Activated T-cell treated with anti-CD3 and anti-CD28 coated beads for 24 hours (primary cell): ENCODE results near the gene TCHHL1.
"Not testable (repeated sequence)": the region's sequence is repeated elsewhere in the genome, so short reads cannot be mapped to it uniquely, and the experiment has no call there.

Experiments used
- DNase-seq: peaks from one replicate; pipeline ENCODE4 v3.0.0-alpha.2; 2020; ENCODE audit warnings: low read depth

TCHHL1 gene

DNA sequence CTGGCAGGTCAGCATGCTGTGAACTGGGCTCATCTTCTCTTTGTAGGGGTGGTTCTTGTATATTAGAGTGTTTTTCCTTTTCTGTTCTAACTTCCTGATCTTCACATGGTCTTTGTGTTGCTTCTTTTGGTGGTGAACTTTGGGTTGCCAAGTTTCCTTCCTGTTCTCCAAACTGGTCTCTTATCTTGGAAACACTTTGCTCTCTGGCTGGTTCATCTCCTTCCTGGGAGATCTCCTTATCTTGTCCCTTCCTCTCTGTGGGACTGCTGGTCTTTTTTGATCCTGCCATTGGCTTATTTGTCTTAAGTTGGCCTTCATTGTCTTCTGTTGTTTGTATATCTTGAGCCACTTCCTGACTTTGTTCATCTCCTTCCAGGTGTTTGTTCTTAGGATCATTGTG lies 2.1 kb downstream of the TCHHL1 start:
- DNase-seq: no peak

DNA sequence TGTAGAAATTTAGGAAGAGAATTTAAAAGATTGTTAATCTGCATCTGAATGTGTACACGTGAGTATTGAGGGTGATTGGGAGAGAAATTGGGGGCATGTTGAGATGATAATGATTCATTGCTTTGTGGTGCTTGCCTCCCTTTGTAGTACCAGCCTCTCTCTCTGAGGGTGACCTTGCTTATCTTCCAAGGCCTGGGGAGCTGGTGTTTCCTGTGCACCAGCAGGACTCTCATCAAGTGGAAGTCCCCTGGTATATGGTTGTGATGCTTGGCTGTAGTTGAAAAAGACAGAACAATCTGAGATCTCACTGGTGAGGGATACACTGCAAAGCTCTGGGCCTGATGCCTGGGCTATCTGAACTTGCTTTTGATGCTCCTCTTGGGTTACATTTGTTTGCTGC lies 4.0 kb downstream of the TCHHL1 start:
- DNase-seq: no peak

GRCh38 chr1:152081026-152081425 lies 7.8 kb downstream of the TCHHL1 start:
- not testable (repeated sequence) for DNase-seq

- DNase-seq: not testable (repeated sequence)
These were observed 8.4 kb downstream of the TCHHL1 start for GRCh38 chr1:152080494-152080893.

DNA sequence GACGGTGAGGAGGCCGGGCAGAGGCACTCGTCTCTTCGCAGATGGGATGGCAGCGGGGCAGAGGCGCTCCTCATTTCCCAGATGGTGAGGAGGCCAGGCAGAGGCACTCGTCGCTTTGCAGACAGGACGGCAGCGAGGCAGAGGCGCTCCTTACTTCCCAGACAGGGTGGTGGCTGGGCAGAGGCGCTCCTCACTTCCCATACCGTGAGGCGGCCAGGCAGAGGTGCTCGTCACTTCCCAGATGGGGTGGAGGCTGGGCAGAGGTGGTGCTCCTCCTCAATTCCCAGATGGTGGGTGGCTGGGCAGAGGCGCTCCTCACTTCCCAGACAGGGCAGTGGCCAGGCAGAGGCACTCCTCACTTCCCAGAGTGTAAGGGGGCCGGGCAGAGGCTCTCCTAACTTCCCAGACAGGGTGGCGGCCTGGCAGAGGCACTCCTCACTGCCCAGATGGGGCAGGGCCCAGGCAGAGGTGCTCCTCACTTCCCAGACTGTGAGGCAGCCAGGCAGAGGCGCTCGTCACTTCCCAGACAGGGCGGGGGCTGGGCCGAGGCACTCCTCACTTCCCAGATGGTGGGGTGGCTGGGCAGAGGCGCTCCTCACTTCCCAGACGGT lies 9.9 kb downstream of the TCHHL1 start:
- no peak for DNase-seq

DNA sequence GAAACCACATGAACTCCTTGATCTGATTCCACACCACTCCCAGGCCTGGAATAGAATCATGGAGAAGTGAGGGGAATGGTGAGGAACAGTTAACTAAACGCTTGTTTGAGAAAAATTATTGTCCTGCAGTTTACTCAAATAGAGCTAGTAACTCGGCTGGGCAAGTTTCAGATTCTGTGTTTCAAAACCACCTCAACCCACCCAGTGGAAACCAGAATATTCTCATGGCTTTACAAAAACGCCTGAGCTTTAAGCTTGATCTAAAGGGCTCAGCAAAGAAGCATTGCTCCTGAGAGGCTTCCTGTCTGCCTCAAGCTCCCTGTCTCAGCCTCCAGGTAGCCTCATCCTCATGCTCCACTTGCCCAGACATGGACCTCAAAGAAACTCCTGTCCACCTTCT lies 16.6 kb downstream of the TCHHL1 start:
- no peak for DNase-seq

DNA sequence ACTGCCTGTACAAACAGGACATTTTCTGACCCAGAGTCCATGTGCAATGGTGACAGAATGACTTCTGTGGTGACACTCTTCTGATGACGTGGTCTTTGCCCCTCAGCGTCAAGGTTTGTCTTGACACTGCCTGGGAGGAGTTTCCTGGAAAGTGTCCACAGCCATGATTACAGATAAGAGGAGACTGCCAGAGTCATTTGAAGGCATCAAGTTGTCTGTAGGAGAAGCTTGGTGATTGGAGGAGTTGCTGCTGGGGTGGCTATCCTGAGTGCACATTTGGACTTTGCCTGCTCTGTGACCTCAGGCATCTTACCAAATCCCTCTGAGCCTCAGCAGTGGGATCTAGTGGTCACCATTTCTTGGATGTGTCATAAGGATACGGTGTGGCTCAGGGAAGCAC lies 17.7 kb downstream of the TCHHL1 start:
- DNase-seq: no peak

DNA sequence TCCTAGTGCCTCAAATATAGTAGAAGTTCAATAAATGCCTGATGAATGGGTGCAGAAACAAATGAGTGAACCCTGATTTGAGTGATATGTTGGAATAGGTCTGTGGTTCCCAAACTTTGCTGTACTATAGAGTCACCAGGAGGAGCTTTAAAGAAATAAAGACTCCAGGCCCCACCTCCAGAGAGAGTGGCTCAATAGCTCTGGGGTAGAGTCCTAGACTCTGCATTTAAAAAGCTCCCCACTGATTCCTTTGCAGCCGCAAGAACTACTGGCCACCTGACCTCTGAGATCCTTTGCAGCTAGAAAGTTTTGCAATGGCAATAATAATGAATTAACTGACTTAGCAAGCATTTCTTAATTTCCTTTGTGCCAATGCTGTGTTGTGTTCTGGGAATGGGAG lies 20.9 kb downstream of the TCHHL1 start:
- no peak for DNase-seq

GRCh38 chr1:152067150-152067549 lies 21.7 kb downstream of the TCHHL1 start:
- no peak for DNase-seq

DNA sequence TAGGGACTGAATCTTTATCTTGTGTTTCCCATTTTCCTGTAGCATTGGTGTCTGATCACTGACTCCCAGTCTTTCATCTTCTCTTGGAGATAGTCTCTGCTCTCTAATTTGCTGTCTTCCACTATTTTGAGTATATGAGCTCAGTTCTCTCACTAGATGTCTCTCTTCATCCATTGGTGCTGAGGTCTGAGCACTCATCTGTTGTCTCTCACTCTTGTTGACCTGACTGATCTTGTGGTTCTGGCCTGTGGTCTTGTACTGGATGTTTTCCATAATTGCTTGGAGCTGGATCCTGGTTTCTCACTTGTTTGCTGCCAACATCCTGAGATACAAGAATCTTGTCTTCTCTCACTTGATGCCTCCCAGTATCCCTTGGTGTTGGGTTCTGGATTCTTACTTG lies 26.9 kb downstream of the TCHHL1 start:
- DNase-seq: no peak

- DNase-seq: no peak
These were observed 35.5 kb downstream of the TCHHL1 start for GRCh38 chr1:152053375-152053774.

DNA sequence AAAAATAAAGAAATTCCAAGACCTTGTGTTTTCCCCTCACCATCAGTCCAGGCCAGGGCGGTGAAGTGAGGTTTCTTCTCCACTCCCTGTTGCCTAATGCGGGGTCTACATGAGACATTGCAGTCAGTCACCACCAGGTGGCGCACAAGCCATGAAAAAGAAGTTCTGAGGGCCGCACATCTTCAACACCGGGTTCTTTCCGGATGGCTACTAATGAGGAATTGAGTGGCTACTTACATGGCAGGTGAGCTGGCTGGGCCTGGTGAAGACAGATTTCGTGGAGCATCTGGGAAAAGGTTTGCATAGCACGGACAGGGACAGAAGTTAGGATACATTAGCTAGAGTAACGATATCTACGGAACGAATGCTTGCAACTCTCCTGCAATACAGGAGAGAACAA lies 36.3 kb downstream of the TCHHL1 start:
- DNase-seq: peak; percentile 78

GRCh38 chr1:152050886-152051675 lies 37.8 kb downstream of the TCHHL1 start:
- DNase-seq: no peak

DNA sequence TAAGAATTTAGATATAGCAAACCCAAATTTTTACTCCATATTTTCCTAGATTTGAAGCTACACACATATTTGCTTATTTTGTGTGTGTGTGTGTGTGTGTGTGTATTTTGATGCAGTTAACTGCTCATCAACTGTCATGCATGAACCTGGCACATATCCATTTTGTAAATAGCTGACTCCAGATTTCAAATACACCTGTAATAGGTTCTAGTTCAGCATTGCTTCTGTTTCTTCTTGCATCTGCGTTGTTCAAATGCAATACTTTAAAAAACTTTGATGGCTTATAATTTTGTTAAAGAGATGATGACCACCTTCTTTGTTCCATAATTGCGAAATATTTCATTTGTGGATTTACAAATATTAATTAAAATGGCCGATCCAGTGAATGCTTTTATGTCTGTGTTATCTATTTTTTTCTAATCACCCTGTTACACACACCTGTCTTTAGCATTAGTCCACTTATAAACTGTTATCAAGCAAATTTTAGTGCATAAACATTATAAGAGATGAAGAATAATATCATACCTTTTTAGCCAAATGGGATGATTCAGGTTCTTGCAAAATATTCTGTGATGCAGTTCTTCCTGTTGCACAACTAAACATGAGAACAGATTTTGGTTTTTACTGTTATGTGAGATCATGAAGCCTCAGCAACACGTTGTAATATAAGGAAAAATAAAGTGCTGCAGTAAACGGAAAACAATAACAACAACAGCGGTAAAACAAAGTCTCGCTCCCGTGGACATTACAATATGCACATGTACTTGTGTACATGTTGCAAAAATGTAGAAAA lies 39.4 kb downstream of the TCHHL1 start:
- no peak for DNase-seq

GRCh38 chr1:152048416-152049009 lies 40.4 kb downstream of the TCHHL1 start:
- no peak for DNase-seq

DNA sequence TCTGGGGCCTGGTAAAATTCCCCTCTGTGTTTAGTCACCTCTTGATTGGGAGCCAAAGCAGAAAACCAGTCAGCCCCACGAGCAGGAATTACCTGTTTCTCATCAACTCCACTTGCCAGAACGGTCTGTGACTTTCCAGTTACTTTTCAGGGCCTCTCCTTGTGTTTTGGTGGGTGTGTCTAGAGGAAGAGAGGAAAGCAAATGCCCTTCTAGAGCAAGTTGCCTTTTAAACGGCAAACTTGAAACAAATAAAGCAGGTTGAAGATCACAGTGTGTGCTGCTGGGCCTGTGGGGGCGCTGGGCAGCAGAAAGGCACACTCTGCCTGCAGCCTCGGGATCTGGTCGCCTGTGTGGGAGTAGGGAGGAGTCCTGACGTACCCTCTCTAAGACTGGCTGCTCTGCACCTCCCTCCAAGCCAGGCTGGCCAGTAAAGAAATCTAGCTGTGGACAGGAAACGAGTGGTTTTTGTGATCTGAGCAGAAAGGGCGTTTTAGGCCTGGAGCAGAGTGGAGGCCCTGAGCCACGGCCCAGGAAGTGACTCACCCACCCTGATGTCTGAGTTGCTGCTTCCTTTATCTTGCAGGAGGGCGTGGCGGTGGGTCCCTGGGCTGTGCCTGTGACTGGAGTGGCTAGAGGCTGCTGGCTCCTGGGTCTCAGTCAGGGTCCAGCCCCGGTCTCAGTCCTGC lies 41.0 kb downstream of the TCHHL1 start:
- DNase-seq: peak; percentile 82

DNA sequence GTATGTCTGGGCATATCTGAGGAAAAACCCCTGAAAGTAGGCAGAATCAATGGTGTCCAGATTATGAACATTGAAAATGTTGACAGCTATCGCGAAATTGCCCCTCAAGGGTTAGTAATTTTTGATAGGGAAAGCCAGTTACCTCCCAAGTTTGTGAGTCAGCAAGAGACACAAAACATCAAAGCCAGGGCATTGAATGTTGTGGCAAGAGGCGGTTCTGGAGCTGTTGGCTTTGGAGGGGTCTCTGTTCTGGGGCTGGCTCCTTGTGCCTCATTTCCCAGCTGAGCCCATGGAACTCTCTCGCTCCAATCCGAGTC lies 41.5 kb downstream of the TCHHL1 start:
- DNase-seq: no peak

GRCh38 chr1:152044386-152044785 lies 44.5 kb downstream of the TCHHL1 start:
- DNase-seq: no peak

- DNase-seq: no peak
These were observed 45.0 kb downstream of the TCHHL1 start for GRCh38 chr1:152043870-152044269.

DNA sequence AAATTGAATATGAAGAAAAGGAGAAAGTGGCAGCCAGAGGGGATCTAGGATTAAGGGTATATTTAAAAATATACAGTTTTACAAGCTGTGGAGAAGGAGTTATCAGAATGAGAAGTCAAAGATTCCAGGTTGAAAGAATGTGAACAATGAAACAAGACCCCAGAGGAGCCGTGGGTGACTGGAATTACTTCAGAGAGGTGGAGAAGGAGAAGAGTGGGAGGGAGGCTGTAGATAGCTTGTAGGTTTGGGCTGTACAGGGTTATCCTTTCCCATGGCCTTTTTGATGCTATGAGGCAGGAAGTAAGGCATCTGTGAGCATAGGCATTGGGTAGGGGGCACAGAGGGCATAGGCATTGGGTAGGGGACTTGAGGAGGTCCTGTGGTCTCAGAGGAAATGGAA lies 46.8 kb downstream of the TCHHL1 start:
- no peak for DNase-seq

DNA sequence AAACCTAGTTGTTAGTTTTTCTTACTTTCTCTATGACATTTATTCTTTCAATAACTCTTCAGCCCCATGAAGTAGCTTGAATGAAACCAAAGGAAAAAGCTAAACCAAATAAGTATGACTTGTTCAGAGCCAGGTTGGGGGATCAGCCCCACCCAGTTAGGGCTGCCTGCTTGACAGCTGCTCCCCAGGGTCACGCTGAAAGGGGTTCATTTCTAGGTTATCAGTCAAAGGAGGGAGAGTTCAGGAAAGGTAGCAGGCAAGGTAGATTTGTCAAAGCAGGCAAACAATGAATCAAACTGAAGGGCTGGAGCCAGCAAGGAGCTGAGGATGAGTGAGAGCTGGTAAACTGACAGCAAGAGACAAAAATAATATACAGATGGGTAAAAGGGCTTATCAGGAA lies 49.0 kb downstream of the TCHHL1 start:
- no peak for DNase-seq

DNA sequence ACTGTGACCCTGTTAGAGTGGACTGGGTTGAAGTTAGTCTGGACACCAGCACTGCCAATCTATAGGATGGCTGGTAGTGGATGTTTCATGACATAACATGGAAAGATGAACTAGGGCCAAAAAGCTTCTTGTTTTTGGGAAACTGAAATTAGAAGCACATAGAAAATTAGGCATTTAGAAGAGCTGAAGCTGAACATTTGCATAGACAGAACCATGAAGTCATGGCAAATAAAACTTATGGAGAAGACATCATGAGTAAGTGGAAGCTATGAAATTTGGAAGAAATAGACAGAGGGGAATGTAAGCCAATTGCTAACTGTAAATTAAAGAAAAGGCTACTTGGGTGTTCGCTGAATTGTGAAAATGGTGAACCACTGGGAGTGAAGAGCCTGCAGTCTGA lies 49.4 kb downstream of the TCHHL1 start:
- no peak for DNase-seq
